ENCODE data around the gene SRPRA.

The SRPRA gene

DNA sequence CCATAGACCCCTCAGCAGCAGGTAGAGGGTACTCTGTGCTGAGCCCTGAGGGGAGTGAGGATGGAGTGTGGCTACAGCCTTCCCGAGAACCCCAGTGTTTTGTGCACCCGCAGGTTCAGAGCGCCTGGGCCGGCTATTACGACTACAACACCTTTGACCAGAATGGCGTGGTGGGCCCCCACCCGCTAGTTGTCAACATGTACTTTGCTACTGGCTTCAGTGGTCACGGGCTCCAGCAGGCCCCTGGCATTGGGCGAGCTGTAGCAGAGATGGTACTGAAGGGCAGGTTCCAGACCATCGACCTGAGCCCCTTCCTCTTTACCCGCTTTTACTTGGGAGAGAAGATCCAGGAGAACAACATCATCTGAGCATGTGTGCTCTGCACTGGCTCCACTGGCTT lies 8.6 kb upstream of the SRPRA start:
- DNase-seq (ENCODE audit: insufficient read length, low spot score) (no peak), FAIRE-seq (no peak)
- TF ChIP-seq, protein P1, sequence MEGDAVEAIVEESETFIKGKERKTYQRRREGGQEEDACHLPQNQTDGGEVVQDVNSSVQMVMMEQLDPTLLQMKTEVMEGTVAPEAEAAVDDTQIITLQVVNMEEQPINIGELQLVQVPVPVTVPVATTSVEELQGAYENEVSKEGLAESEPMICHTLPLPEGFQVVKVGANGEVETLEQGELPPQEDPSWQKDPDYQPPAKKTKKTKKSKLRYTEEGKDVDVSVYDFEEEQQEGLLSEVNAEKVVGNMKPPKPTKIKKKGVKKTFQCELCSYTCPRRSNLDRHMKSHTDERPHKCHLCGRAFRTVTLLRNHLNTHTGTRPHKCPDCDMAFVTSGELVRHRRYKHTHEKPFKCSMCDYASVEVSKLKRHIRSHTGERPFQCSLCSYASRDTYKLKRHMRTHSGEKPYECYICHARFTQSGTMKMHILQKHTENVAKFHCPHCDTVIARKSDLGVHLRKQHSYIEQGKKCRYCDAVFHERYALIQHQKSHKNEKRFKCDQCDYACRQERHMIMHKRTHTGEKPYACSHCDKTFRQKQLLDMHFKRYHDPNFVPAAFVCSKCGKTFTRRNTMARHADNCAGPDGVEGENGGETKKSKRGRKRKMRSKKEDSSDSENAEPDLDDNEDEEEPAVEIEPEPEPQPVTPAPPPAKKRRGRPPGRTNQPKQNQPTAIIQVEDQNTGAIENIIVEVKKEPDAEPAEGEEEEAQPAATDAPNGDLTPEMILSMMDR (IDR thresholded peaks at IDR 0.05; ENCODE audit: insufficient read depth, missing control alignments), result no peak

DNA sequence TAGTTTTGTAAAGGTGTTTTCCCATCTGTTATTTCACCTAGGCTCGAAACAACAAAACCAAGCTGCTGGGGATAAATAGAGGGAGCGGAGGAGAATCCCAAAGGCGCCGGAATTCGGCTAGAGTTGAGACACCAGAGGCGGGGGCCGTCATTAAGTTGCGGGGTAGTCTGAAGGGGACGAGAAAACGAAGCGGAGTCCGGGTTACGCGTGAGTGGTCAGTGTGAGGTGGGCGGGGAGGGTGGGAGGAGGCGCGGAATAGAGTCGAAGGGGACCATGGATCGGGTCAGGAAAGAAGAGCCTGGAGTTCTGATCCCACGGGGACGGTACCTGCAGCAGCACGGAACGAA lies 361 bp downstream of the SRPRA start:
- DNase-seq (ENCODE audit: insufficient read length, low spot score) (no peak), FAIRE-seq (no peak)
- TF ChIP-seq, protein P1 (IDR thresholded peaks at IDR 0.05; ENCODE audit: insufficient read depth, missing control alignments), result no peak

- no peak for DNase-seq (ENCODE audit: insufficient read length, low spot score)
- TF ChIP-seq, protein P1 (IDR thresholded peaks at IDR 0.05; ENCODE audit: insufficient read depth, missing control alignments), result no peak
- FAIRE-seq, result no peak
Observed at GRCh38 chr11:126267650-126268049, 1.0 kb downstream of the SRPRA start.

GRCh38 chr11:126265811-126266210 lies 2.9 kb downstream of the SRPRA start:
- FAIRE-seq, result no peak
- no peak for DNase-seq (ENCODE audit: insufficient read length, low spot score)
- TF ChIP-seq, protein P1 (IDR thresholded peaks at IDR 0.05; ENCODE audit: insufficient read depth, missing control alignments), result no peak

- FAIRE-seq, result no peak
- TF ChIP-seq, protein P1 (IDR thresholded peaks at IDR 0.05; ENCODE audit: insufficient read depth, missing control alignments), result no peak
- DNase-seq (ENCODE audit: insufficient read length, low spot score), result no peak
Observed at GRCh38 chr11:126263489-126263888, 5.2 kb downstream of the SRPRA start.

GRCh38 chr11:126262216-126262615 lies 6.5 kb downstream of the SRPRA start:
- TF ChIP-seq, protein P1 (IDR thresholded peaks at IDR 0.05; ENCODE audit: insufficient read depth, missing control alignments), result no peak
- DNase-seq (ENCODE audit: insufficient read length, low spot score) (no peak), FAIRE-seq (no peak)

DNA sequence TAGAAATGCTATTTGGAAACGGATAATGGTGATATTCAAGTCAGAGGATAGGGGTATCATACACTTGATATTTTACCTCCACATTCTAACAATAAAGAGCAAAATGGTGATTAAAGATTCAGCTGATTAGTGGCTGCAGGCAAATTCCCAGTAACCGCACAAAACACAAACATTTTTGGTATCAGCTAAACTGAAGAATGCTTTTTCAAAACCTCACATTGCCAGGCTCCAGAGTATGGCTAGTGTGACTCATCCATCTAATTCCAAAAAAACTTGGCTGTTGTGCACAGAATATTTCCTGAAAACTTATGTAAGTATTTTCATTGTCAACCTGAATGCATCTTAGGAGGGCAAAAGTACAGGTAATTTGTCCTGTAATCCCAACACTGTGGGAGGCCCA lies 10.9 kb downstream of the SRPRA start:
- no peak for FAIRE-seq
- no peak for DNase-seq (ENCODE audit: insufficient read length, low spot score)
- TF ChIP-seq, protein P1 (IDR thresholded peaks at IDR 0.05; ENCODE audit: insufficient read depth, missing control alignments), result no peak
